GM19452 (cell line): ENCODE measurements around the gene SMYD3.

Experiments used
- ATAC-seq: cut with Tn5 transposase; IDR thresholded peaks from one replicate; pipeline ENCODE4 v1.9.1; 2021; ENCODE audit not compliant: unreplicated experiment

SMYD3 gene

GRCh38 chr1:246506674-246507481 lies at the start of gene SMYD3:
Gene SMYD3, minus strand, starts transcription at chr1:246507279.
- peak; percentile 93 for ATAC-seq

DNA sequence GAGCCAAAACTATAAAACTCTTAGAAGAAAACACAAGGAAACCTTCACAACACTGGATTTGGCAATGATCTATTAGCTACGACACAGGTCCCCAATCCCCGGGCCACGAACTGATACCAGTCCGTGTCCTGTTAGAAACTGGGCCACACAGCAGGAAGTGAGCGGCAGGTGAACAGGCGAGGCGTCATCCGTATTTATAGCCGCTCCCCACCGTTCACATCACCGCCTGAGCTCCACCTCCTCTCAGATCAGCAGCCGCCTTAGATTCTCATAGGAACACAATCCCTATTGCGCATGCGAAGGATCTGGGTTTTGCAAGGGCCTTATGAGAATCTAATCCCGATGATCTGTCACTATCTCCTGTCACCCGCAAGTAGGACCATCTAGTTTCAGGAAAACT lies 47.1 kb upstream of the SMYD3 start:
- ATAC-seq, result no peak

DNA sequence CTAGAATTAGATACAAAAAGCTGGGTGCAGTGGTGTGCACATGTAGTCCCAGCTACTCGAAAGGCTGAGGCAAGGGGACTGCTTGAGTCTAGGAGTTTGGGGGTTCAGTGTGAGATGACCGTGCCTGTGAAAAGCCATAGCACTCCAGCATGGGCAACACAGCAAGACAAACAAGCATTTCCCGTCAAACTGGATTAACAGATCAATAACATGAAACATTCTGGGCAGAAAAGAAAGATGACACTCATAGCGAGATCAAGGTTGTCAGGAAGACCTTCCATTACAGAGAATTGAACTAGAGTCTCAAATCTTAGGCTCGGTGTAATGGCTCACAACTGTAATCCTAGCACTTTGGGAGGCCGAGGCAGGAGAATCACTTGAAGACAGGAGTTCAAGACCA lies 45.0 kb upstream of the SMYD3 start:
- ATAC-seq, result no peak

- ATAC-seq, result no peak
Observed at GRCh38 chr1:246550402-246550801, 43.3 kb upstream of the SMYD3 start.

DNA sequence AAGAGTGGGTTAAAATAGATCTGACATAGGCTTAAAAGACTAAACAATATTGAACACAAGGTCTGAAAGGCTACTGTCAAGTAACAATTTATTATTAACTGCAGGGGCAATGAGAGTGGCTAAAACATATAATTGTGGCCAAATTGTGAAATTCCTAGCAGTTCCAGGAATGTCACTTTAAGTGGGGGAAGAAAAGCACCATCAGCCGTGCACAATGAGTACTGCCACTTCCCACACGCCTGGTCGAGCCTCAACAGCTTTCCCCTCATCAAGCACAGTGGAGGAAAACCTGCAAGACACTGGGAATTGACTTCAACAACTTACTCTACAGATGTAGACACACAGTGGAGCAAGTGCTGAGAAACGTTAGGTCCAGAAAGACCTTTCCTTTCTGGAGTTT lies 42.6 kb upstream of the SMYD3 start:
- no peak for ATAC-seq

DNA sequence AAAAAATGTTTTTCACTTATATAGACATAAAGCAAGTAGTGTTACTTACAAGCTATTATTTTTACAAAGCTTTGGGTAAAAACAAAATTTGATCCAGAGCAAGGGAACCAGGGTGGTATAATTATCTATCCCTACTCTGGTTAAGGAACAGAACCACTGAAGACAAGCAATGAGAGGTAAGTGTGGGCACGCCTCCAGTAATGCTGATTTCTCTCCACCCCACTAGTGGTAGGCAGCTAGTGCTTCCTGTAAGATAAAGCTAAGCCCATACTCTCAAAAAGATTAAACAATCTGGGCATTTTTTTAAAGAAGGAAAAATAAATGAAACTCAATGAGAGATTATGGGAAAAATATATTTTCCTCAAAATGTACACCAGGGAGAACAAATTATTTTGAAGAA lies 36.9 kb upstream of the SMYD3 start:
- no peak for ATAC-seq

DNA sequence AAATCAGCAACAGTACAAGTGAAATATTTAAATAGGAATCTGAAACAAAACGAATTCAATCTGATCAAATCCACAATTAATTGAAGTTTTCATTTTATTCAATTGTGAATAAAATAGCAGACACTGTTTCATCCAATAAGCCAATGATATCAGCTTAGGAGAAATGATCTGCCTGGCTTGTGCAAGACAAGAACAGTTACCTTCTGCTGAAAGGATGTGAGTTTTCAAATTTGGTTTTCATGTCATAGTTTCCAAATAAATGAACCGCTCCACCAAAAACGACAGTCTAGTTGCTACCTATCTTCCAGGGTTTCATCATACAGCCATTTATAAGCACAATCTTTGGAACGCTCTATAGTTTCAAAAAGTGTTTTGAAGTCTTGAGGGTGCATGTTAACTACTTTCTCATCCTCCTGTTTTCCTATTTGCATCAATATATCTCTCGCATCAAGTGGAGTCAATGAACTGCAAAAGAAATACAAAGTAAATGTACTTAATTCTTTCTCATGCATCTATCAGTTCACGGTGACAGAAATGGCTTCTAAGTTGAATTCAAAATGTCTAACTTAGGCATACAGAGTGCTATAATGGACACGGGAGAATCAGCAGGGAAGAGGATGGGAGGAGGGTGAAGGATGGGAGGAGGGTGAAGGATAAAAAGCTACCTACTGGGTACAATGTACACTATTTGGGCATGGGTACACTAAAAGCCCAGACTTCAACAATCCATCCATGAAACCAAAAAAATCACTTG lies 33.8 kb upstream of the SMYD3 start:
- no peak for ATAC-seq

GRCh38 chr1:246537887-246538286 lies 30.8 kb upstream of the SMYD3 start:
- ATAC-seq, result no peak

DNA sequence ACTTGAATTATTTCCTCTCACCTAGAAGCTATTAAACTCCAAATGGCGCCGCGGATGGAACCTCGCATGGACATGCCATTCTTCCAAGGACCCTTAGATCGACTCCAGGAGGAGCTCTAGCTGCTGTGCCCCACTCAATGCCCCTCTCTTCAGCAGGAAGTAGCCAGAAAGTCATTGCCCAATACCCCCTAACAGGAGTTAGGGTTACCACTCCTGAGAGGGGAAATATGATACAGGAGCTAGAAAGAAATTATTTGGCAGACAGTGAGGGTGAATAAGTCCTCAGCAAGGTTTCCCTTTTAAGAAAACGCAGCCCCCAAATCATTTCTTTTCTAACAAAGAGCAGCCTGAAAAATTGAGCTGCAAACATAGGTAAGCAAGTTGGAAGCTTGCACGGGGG lies 30.4 kb upstream of the SMYD3 start:
- ATAC-seq, result no peak

DNA sequence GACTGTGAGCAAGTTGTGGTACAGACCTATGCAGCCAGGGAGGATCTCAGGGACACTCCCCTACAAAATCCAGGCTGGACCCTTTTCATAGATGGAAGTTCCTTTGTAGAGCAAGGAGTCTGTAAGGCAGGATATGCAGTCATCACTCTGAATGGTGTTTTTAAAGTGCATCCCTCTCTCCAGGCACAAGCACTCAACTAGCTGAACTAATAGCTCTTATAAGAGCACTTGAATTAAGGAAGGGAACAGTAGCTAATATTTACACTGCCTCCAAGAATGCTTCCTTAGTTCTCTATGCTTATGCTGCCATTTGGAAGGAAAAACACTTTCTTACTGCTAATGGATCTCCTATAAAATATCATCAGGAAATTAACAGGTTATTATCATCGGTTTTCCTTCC lies 27.0 kb upstream of the SMYD3 start:
- no peak for ATAC-seq

DNA sequence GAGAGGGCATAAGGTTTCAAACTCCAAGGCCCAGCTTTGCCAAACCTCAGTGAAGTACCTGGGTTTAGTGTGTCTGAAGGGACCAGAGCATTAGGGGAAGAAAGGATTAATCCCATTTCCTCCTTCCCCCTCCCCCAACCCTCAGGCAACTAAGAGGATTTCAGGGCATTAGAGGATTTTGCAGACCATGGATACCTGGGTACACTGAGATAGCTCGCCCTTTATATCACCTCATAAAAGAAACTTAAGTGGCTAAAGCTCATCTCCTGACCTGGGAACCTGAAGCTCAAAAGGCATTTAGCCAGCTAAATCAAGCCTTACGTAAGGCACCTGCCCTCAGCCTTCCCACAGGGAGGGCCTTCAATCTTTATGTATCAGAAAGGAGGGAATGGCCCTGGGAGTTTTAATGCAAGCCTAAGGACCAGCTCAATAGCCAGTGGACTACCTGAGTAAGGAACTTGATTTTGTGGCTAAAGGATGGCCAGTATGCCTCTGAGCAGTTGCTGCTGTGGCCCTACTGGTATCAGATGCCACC lies 26.4 kb upstream of the SMYD3 start:
- ATAC-seq, result no peak

GRCh38 chr1:246532519-246532918 lies 25.4 kb upstream of the SMYD3 start:
- no peak for ATAC-seq

GRCh38 chr1:246530482-246530881 lies 23.4 kb upstream of the SMYD3 start:
- no peak for ATAC-seq

DNA sequence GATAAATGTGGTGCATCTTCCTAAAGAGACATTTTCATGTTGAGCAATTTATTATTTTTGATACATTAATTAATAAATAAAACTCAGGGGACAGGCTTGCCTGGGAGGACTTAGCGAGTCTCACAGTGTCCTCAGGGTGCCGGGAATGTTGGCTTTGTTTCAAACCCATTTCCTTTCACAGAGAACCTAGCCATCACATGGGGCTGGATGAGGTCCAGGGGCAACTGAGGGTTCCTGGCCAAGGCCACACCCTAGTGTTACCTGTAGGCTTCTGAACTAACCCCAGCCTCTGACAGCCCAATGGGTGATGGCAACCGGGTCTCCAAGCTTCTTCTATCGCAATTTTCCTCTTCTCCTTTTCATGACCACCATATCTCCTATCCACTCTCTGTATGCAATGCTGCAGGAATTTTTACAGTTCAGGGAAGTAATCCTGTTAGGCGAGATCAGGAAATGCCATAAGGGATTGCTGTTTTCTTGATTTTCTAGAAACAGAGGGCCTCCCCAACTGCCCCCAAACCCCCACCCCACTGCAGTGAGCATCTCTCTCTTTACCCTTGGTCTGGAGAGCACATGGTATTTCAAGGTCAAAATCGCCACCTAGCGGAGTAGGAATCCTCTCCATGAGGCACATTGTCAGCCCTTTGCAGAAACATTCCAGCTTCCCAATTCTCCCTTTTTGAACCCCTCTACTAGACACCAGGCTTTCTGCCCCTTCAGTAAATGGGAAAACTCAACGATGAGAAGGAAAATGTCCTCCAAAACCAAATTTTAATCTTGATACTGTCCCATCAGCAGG lies 22.1 kb upstream of the SMYD3 start:
- ATAC-seq, result no peak

DNA sequence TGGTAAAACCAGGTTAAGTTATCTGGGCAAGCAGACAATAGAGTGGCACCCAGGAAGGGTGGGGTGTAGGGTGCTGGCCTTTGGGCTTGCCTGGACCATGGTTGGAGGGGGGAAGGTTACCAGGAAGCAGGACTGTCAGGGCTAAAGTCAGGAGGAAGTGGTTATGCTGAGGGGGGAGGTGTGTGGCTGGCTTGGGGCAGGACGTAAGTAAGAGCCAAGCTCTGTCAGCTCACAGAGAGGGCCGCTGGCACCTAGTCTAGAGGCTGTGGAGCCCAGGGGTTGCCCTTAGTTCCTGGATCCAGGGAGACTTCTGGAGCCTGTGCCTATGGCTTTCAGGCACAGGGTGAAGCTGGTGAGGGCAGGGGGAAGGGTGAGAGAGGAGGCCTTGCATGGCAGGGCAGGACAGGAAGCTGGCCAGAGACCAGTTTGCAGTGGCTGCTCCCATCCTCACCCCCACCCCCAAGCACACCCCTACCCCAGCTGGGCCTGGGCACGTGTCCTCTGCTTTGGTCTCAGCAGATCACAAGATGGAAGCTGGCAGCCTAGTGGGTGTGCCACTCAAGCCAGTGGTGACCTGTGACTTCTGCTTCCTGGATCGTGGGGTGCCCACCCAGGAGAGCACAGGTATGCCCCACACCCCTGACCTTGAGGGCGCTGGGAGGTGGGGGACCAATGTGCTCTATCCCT lies 20.5 kb upstream of the SMYD3 start:
- ATAC-seq, result peak; percentile 91

DNA sequence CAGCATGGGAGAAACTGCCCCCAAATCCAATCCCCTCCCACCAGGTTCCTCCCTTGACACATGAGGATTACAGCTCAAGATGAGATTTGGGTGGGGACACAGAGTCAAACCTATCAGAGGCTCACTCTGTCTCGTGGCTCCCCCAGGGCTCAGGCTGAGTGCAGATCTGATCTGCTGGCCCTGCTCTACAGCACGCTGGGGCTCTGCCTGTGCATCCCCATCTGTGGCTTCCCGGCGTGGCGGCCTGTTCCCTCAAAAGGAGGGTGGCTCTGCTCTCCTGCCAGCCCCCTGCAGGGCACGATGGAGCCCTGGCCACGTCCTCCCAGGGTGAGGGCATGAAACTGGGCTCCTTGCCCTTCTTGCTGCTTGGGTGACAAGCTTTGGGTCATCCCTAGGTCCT lies 19.8 kb upstream of the SMYD3 start:
- ATAC-seq, result peak; percentile 22

DNA sequence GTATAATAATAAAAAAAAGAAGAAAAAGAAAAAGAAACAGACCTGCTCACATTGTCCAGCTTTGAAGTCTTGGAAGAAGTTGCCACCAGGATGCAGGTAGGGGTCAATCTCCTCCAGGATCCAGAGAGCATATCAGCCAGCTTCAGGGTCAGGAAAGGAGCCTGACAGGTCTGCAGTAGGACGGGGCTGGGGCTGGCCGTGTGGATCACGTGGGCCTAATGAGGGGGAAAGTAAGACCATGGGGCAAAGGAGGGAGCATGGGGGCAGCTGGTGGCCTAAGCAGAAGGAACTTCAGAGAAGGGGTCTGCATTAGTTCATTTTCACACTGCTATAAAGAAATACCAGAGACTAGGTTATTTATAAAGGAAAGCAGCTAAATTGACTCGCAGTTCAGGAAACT lies 19.3 kb upstream of the SMYD3 start:
- ATAC-seq, result no peak

- ATAC-seq, result no peak
Observed at GRCh38 chr1:246519514-246519913, 12.4 kb upstream of the SMYD3 start.

DNA sequence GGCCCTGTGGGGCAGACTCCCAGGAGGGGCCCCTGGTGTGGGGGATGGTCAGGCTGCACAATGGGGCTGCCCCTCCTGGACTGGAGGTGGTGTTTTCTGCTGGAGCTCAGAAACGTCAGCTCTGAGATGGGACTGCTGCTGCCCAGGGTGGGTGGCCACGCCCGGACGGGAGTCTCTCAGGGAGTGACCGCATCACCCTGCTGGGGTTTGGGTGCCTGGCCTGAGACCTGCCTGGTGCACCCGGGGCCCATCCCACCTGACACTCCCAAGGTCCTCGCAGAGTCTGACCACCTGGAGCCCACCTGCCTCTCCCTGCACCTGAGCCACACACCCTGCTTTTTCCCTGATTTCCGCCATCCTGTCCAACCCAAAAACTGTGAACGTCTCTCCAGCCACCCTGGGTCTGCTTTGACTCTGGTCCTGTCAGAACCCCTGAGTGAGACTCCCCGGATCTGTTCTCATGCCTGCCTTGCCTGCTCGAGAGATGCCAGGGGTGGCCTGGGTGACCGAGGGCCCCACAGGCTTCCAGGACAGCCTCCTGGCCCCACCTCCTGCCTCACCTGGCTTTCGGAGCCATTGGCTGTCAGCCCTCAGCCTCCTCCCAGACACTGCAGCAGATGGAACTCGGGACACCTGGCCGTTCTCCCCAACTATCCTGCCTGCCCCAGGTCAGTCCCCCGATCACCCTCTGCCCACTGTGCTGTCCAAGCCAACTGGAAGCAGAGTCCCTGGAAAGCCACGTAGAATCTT lies 11.6 kb upstream of the SMYD3 start:
- ATAC-seq, result no peak

GRCh38 chr1:246517391-246517790 lies 10.3 kb upstream of the SMYD3 start:
- no peak for ATAC-seq
